SK-MEL-5 (cell line): ENCODE measurements around the gene SAMD14. TPM values are rescaled to one million over a fixed set of nuclear protein-coding genes. Genes with fewer than 3 reads are reported as not detected.

Experiments
- DNase-seq: peaks from one replicate; pipeline ENCODE4 v3.0.0-alpha.2; 2016; ENCODE audit warnings: low read depth, low spot score
- in situ Hi-C: cut with HindIII; loops from 2 replicates; pipeline ENCODE4 v1.10.0; 2016; ENCODE audit warnings: low sequenced_read_pairs, high pct_unique_total_duplicates, low pct_unique_long_range_greater_than_20kb
- total RNA-seq: library from RNA; depleted of rRNA; stranded (reverse); fragments of >200 nt; shearing (Covaris generic); gene quantifications from 2 replicates; pipeline ENCODE4 v1.2.3, GENCODE V29; 2014

Gene SAMD14
- total RNA-seq, 1 experiment from 2014 or later = 0.03 TPM

DNA sequence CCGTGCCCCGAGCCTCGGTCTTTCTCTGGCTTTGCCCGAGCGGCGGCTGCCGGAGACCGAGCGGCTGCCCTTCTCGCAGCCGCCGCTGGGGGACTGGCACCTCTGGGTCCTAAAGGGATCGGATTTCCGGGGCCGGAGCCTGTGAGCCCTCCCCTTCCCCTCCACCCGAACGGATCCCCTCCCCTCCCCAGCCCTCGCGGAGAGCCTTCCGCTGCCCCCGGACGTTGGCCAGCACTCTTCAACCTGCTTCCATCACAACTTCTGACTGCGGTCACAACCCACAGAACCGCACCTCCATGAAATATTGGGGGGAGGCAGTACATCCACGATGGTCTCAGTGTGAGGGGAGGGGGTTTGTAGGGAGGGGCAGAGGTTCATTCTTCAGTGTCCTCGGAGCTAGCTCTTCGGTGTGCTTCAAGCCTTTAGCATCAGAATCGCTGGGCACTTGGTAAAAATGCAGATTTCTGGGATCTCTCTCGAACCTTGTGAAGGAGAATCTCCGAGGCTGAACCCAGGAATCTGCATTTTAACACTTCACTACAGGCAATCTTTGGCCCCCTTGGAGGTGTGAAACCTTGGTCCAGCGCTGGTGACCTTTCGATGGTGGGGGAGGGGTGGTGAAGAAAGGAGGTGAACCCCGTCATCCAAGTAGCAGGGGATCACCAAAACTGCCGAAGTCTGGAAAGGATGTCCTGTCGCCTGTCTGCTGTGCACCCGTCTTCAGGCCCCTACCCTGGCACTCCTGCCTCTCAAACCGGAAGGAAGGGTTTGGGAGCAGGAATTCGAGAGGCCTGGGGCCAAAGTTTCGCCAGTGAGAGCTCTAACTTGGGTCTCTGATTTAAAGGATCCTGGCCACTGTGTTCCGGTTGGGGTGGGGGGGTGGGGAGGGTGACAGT, 21.3 kb upstream of the SAMD14 start:
- DNase-seq = peak; percentile 90

DNA sequence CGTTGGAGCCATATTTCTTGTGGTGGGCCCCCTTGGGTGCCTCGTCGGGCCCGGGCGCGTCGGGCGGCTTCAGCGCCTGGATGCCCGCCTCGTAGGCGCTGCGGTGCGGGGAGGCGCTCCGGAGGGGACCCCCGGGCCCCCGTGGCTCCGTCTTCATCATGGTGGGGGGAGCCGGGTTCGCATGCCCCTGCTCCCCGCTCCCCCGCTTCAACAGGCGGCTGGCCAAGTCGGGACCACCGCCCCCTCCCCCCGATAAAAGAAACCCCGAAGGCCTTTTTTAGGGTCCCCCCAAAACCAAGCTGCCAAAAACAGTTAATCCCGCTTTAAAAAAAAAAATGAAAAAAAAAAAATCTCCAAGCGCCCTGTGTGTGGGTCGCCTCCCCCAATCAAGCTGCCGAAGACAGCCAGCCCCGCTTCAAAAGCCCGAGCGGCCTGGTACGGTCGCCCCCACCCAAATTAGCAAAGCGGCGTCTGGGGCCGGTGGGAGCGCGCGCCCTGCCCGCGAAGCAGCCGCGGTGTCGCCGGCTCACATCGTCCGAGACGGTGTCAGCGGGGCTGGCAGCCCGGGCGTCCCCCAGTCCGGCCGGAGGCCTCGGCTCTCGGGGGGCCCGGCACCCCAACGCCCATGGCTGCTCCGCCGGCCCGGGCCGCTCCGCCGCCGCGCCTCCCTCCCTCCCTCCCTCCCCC, 20.5 kb upstream of the SAMD14 start, which contains the start of gene PPP1R9B:
PPP1R9B (minus strand) TSS at position 324 of the 687 bp plus-strand sequence; CDS start at position 160, 164 bp downstream.
- no peak for DNase-seq
- in situ Hi-C loops = no loop called here

More for the DNA sequence above, 21.3 kb upstream of the SAMD14 start:
- in situ Hi-C loops = no loop called here

DNA sequence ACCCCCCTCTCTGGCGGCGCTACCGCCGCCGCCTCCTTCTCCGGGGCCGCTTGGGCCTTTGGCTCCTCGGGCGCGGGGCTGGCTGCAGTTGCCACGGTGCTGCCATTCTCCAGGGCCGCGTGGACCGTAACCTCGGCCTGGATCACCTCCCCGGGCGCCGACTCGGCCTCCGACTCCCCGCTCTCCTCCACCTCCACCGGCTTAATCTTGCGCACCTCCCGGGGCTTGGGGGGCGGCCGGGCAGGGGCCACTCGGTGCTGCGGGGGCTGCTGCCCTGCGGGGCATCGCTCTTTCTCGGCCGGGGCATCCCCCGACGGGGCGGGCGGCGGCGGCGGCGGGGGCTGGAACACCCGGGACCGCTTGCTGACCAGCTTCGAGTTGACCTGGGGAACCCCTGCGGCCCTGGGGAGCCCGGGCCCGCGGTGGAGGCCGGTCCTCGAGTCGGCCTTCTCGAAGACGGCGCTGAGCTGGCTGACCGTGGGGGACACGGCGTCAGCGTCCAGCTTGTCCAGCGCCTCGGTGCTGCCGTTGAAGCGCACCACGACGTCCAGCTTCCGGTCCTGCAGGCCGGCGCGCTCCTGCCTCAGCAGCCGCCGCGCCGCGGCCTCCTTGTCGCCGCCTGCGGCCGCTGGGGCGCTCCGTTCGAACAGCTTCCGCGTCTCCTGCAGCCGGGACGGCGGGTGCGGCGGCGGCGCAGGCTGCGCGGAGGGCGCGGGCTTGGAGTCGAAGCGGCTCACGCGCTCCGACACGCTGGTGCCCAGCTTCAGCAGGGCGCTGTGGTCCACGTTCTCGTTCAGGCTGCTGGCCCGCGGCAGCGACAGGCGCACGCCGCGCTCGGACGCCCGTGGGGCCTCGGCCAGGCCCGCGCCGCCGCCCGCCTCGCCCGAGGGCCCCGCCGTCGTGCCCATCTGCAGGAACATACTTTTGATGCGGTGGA, 19.7 kb upstream of the SAMD14 start:
- DNase-seq = peak; percentile 36
- in situ Hi-C loops = no loop called here

DNA sequence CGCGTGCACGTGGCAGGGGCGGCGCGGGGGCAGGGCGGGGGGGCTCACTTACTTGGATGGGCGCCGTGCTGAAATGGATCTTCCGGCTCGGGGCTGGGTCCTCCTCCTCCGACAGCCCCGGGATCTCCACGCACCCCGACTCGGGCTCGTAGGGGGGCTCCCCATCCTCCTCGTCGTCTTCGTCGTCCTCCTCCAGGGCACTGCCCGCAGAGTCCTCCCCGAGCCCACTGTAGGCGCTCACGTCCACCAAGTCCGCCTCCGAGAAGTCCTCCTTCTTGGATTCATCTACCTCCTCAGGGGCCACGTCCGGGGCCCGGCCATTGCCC, 19.1 kb upstream of the SAMD14 start:
- DNase-seq = no peak
- in situ Hi-C loops = no loop called here

DNA sequence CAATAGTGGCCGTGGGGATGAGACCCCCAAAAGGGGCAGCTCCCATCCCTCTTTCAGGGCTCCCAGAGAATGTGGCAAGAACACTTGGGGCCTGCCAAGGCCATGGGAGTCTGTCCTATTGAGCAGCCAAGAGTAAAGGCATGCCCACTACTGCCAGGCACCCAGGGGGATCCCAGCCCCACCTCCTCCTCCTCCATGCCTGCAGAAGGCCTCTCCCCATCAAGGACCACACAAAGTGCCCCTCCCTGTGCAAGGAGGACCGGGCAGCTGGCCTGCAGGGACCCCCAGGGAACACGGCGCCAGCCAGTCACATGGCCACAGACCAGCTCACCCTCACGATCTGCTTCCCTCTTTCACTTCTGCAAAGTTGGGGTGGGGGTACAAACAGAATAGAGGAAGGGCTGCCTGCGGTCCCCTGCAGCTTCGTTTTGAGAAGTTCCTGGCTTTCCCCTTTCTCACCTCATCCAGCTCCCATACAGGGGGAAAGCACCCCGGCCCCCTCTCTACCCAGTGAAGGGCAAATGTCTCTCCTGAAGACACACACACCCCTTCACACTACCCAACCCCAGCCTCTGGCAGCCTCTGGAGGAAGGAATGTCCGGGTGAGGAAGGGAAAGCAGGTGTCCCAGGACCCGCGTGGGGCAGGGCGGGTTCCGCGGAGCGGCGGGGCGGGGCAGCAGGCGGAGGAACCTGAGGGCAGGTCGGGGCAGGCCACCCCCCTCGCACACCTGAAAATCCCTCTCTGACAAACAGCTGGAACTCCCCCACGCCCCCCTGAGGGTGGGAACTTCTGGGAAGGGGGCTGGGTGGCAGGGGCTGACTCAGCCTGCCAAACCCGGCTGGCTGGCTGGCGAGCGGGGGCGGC, 18.5 kb upstream of the SAMD14 start:
- in situ Hi-C loops = no loop called here
- no peak for DNase-seq

DNA sequence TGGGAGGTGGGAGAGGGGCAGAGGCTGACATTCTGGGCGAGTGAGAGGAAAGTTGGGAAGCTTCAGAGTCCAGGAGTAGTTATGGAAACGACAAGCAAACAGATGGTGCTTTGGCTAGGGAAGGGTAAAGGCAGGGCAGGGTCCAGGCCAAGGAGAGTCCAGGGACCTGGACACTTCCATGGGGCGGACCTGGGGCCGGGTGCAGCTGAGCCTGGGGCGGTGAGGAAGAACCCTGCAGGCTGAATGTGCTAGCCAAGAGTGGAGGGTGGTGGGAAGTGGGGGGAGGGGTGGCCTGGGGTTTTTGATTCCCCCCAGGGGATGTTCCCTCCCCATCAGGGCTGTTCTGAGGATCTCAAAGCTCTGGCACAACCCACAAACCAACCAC, 17.9 kb upstream of the SAMD14 start:
- no peak for DNase-seq
- in situ Hi-C loops = no loop called here

DNA sequence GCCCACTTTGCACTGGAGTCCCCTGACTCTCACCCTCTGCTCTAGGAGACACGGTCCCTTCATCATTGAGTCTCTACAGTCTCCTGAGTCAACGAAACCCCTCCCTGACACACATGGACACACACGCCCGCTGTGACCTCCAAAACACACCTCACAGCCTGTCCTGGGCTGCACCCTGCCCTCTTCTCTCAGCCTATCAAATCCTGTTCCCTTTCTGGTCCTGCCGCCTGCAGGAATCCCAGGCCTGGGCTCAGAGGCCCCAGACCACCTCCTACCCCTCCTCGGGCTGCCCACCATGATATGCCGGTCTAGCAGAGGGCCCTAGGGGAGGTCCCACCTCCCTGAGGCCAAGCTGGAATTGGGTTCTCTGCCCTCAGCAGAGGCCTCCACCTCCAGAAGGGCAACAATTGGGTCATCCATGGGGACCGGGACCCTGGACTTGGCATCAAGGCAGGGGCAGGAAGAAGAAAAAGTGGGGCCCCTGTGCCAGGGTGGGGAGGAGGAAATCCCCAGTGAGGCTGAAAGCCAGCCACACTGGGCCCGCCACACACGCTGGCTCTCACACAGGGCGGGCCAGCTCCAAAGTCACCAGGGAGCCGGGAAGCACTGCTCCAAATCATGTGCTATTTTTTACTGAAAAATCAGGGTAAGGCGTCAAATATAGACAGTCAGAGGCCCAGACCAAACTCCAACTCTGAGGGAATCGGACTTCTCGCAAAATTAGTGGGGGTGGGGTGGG, 17.1 kb upstream of the SAMD14 start:
- no peak for DNase-seq
- in situ Hi-C loops = no loop called here

DNA sequence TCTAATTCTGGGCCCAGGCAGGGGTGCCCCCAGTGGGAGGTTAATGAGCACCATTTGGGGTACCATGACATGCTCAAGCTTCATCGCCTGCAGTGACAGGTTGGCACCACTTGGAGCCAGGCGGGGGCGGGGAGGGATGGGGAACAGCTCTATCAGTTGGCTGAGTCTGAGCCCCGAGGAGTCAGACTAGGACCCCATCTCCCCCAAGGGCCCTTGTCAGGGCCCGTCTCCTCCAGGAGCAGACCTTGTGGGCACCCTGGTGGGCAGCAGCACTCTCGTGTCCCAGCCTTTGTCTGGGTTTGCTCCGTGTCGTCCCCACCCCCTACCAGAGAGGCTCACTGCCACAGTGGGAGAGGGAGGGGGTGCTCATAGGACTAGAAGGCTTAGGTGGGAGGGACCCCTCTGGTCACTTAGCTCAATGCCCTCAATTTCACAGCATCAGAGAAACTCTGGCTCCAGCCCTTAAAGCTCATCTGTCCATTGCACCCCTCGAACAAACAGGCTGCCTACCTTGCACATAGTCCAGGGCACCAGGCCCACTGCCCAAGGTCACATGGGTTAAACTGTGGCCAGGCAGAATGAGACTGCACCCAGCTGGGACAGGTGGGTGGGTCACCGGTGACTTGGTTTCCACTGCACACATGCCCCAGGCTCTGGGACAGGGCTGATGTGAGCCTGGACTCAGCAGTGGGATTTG, 16.4 kb upstream of the SAMD14 start:
- in situ Hi-C loops = no loop called here
- no peak for DNase-seq

DNA sequence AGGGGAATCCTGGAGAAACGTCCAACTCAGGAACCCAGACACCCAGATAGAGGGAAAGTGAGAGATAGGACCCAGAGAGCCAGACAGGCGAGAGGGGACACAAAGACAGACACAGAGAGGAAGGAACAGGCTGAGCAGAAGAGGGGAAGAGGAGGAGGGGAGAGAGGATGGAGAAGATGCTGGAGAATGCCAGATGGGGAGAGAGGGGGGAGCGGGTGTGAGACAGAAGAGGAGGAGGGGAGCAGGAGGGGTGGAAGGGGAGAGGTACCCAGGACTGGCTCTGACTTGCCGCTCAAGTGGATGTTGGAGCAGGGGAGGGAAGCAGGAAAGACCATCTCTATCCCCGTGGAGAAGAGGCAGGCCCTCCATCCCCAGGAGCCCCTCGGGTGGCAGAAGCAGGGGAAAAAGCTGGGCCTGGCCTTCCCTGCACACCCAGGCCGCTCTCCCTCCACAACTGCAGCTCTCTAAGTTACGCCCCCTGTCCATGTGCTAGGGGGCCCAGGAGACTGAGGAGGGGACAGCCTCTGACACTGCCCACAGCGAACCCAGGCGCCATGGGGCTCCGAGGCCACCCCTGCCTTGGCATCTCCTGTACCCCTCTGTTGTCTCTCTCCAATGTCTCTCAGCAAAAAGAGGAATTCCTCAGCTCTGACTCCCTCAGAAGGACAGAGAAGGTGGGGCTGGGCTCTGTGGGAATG, 15.7 kb upstream of the SAMD14 start:
- no peak for DNase-seq
- in situ Hi-C loops = no loop called here

DNA sequence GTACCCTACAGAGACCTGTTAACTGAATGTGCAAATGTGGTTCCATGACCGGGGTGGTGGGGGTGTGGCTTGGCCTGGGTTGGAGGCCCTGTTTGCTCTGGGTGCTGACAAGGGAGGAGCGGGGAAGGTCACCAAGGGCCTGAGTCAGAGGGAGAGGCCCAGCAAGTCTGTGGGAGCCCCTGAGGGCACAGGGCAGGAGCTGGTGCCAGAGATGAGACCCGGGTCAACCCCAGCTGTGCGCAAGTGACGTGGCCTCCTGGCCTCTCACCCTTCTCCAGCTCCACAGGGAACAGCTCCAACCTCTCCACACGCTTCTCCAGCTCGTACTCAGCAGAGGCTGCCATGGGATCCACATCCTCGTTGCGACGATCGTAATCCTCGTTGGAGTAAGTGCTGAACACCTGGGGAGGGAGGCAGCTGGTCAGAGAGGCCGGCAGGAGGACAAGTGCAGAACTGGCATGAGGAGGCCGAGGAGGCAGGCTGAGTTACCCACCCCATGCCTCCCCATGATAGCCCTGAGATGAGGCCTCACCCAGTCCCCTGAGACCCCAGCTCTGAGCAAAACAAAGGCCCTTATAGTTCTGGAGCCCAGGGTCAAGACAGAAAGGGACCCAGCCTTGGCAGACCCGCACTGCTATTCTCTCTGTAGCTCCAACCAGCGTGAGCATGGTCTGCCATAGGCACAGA, 15.0 kb upstream of the SAMD14 start:
- peak; percentile 49 for DNase-seq
- in situ Hi-C loops = no loop called here

DNA sequence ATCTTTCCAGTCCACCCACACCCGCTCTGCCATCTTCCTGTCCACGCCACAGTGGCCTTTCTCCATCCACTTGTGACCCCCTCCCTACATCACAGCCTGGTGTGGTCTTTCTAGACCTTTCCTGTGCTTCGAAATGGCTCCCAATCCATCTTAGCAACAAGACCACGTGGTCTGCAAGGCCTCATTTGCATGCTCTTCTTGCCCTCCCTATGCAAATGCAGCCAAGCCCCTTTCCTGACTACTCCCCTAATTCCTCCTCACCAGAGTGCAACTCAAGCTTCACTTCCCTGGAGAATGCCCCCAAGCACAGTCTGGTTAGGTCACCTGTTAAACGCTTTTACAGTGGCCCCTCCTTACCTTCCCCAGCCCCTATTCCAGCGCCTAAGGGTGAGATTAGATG, 14.4 kb upstream of the SAMD14 start:
- in situ Hi-C loops = no loop called here
- no peak for DNase-seq

DNA sequence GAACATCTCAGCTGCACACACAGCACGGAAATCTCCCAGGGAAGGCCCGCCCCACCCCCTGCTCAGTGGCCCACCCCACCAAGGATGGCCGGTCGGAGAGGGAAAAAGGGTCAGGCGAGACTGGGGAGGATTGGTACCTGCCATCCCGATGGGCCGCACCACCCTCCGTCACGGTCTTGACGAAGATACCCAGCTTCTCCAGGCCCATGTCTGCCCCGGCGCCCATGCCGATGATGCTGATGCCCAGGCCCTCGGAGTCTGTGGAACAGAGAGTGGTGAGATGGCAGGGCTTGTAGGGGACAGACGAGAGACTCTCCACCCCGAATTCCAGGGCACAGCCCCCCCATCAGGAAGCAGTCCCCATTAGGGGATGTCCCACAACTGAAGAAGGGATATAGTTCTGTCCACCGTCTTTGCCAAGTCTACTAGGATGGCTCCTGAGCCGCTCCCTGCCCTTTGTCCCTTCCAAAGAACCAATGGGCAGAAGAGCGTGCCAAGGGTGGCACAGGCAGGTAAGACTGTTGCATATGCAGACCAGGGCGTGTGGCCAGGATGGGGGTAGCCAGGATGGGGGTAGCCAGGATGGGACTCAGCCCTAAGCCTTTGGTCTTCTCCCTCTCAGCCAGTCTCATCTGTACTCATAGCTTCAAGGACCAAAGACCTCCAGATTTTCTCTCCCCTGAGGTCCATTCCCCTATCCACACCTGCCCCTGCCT, 13.7 kb upstream of the SAMD14 start:
- no peak for DNase-seq
- in situ Hi-C loops = no loop called here

DNA sequence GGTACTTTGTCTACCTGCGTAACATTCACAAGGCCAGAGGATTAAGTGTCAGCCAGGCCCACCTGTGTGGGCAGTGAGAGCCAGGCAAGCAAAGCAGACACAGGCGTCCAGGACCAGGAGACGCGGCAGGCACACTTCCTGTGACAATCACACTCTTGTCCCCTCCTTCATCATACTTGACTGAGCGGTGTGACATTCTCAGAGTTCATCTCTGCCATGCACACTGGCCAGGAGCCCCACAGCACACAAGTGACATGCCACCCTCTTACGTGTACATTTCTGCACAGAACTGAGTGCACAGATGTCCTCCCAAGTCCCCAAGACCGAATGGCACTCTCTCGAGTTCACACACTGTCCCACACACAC, 11.8 kb upstream of the SAMD14 start:
- DNase-seq = no peak
- in situ Hi-C loops = no loop called here

DNA sequence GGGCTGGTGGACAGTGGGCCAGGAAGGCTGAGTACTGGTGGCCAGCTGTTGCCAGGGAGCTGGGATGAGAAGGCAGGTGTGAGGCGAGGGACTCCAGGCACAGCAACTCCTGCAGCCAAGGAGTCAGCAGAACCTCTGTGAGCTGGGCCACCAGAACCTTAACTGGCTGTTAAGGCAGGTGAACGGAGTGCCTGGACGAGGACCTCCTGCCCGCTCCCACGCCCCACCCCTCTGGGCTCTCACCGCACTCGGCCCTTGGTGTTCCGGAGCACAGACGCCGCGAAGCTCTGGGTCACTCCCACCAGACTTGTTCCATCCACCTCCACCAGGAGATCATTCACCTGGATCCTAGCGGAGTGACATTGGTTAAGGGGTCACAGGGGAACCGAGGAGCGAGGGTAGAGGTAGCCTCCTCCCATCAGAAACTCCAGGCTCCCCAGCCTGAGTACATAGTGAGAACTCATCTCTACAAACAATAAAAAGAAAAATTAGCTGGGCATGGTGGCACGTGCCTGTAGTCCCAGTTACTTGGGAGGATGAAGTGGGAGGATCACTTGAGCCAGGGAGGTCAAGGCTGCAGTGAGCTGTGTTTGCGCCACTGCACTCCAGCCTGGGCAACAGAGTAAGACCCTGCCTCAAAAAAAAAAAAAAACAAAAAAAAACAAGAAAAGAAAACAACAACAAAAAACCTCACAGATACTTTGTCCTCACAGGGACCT, 11.2 kb upstream of the SAMD14 start:
- DNase-seq = no peak
- in situ Hi-C loops = no loop called here
